HG02798 (cell line): Measurements from ENCODE around the gene NOXA1.

Experiments used
- ATAC-seq: cut with Tn5 transposase; IDR thresholded peaks from one replicate; pipeline ENCODE4 v1.9.1; 2021; ENCODE audit warnings: mild to moderate bottlenecking; ENCODE audit not compliant: unreplicated experiment, poor library complexity

The NOXA1 gene

GRCh38 chr9:137435980-137436760 is 13.0 kb downstream of the NOXA1 start:
- ATAC-seq = no peak

- ATAC-seq = no peak
Measured at GRCh38 chr9:137436761-137437600, 13.8 kb downstream of the NOXA1 start.

GRCh38 chr9:137437691-137438590 is 14.7 kb downstream of the NOXA1 start:
- no peak for ATAC-seq

GRCh38 chr9:137438591-137439157 is 15.5 kb downstream of the NOXA1 start:
- ATAC-seq = no peak

GRCh38 chr9:137439158-137439714 is 16.0 kb downstream of the NOXA1 start:
- ATAC-seq = no peak

GRCh38 chr9:137441289-137441934 is 18.2 kb downstream of the NOXA1 start, which contains the start of gene ENTPD8:
TSS of gene ENTPD8 (minus strand) at chr9:137441357. CDS start at chr9:137438285, 3,072 bp downstream.
- no peak for ATAC-seq

- no peak for ATAC-seq
Measured at GRCh38 chr9:137441935-137442321, 18.7 kb downstream of the NOXA1 start.

GRCh38 chr9:137444106-137444790 is 21.1 kb downstream of the NOXA1 start:
- ATAC-seq = no peak

GRCh38 chr9:137445275-137445807 is 22.1 kb downstream of the NOXA1 start:
- peak; percentile 66 for ATAC-seq

GRCh38 chr9:137445930-137446431 is 22.8 kb downstream of the NOXA1 start:
- no peak for ATAC-seq

- no peak for ATAC-seq
Measured at GRCh38 chr9:137446851-137447471, 23.8 kb downstream of the NOXA1 start.

- no peak for ATAC-seq
Measured at GRCh38 chr9:137447722-137448601, 24.8 kb downstream of the NOXA1 start.

GRCh38 chr9:137448602-137448962 is 25.4 kb downstream of the NOXA1 start:
- ATAC-seq = no peak

GRCh38 chr9:137449081-137449844 is 26.1 kb downstream of the NOXA1 start:
- ATAC-seq = no peak

GRCh38 chr9:137449931-137450538 is 26.8 kb downstream of the NOXA1 start:
- no peak for ATAC-seq
